GM12878 (cell line): Measurements from ENCODE around the gene PLXNA4.

Source experiments
- CEBPB ChIP-seq, 2 experiments: fragments of 150-350 bp in 1 of 2; IDR thresholded peaks; 2 replicates each; pipeline ENCODE4 v1.6.1; 2012 to 2014; ENCODE audit warnings: low read depth in 2 of 2, low read length in 2 of 2, borderline replicate concordance in 1 of 2, inconsistent platforms in 1 of 2
- CREM ChIP-seq: IDR thresholded peaks from 2 replicates; pipeline ENCODE4 v1.6.1; 2014; ENCODE audit warnings: antibody characterized with exemption, low read depth
- MEF2A ChIP-seq: IDR thresholded peaks from 2 replicates; pipeline ENCODE4 v1.6.1; 2011; ENCODE audit warnings: low read depth, mild to moderate bottlenecking, low read length, moderate library complexity; ENCODE audit not compliant: insufficient read depth
- MXI1 ChIP-seq: fragments of 150-350 bp; IDR thresholded peaks from 2 replicates; pipeline ENCODE4 v1.6.1; 2011; ENCODE audit warnings: low read depth, mild to moderate bottlenecking, inconsistent platforms, low read length, improper control_type of control experiment
- NR2C2 ChIP-seq: IDR thresholded peaks from 2 replicates; pipeline ENCODE4 v1.6.1; 2011; ENCODE audit warnings: borderline replicate concordance, low read depth; ENCODE audit not compliant: control insufficient read depth, insufficient read length
- POLR2A ChIP-seq: IDR thresholded peaks from 2 replicates; pipeline ENCODE4 v1.6.1; 2011; ENCODE audit warnings: low read depth, mild to moderate bottlenecking, low read length
- POLR2AphosphoS5 ChIP-seq: IDR thresholded peaks from 2 replicates; pipeline ENCODE4 v1.6.1; 2011; ENCODE audit warnings: mild to moderate bottlenecking, low read length, inconsistent platforms
- RELA ChIP-seq: fragments of 450-650 bp; IDR thresholded peaks from 2 replicates; pipeline ENCODE4 v1.8.0; 2014; ENCODE audit warnings: borderline replicate concordance; ENCODE audit not compliant: partially characterized antibody
- SREBF2 ChIP-seq: IDR thresholded peaks from 2 replicates; pipeline ENCODE4 v1.6.1; 2012; ENCODE audit warnings: mild to moderate bottlenecking, low read length
- TARDBP ChIP-seq: IDR thresholded peaks from 2 replicates; pipeline ENCODE4 v1.6.1; 2016; ENCODE audit warnings: borderline replicate concordance
- TF ChIP-seq, protein P1 (sequence below): IDR thresholded peaks from 2 replicates; pipeline ENCODE4 v1.6.1; 2012; ENCODE audit warnings: low read length, inconsistent platforms
- TF ChIP-seq, protein P2 (sequence below): IDR thresholded peaks from 2 replicates; pipeline ENCODE4 v1.6.1; 2011; ENCODE audit warnings: low read depth, mild to moderate bottlenecking, low read length, moderate library complexity, borderline replicate concordance; ENCODE audit errors: extremely low read depth
- TF ChIP-seq, protein P3 (sequence below): IDR thresholded peaks from 2 replicates; pipeline ENCODE4 v1.6.1; 2011; ENCODE audit warnings: low read depth, low read length, improper control_type of control experiment, borderline replicate concordance
- TF ChIP-seq, protein P4 (sequence below), 3 experiments: IDR thresholded peaks in 2 of 3; conservative IDR thresholded peaks in 1 of 3; 2 replicates each; pipeline ENCODE4 v1.5.1; 2011; ENCODE audit warnings: low read depth in 3 of 3, low read length in 3 of 3, mild to moderate bottlenecking in 3 of 3, control low read depth in 2 of 3, moderate library complexity in 2 of 3, inconsistent platforms in 1 of 3, mixed read lengths in 1 of 3; ENCODE audit not compliant: control insufficient read depth in 2 of 3, insufficient read depth in 1 of 3; ENCODE audit errors: extremely low read depth in 1 of 3

DNA sequence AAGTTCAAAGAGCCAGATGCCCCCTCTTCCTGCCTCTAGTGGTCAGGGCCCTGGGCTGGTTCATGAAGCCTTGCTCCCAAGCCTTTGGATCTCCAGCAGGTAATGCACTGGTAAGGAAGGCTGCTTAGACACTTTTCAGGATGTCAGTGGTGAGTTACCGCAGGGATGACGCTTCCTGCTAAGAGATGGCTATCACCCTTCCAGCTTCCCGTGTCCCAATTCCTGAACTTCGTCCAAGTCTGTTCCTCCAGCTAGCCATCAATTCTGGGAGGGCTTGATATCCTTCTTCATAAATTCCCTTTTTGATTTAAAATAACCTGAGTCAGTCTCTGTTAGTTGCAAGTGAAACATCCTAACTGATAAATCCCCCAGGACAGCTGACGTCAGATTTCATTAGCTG lies 221.2 kb downstream of the PLXNA4 start:
- TF ChIP-seq, protein P1, sequence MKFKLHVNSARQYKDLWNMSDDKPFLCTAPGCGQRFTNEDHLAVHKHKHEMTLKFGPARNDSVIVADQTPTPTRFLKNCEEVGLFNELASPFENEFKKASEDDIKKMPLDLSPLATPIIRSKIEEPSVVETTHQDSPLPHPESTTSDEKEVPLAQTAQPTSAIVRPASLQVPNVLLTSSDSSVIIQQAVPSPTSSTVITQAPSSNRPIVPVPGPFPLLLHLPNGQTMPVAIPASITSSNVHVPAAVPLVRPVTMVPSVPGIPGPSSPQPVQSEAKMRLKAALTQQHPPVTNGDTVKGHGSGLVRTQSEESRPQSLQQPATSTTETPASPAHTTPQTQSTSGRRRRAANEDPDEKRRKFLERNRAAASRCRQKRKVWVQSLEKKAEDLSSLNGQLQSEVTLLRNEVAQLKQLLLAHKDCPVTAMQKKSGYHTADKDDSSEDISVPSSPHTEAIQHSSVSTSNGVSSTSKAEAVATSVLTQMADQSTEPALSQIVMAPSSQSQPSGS = no peak
- TF ChIP-seq, protein P2, sequence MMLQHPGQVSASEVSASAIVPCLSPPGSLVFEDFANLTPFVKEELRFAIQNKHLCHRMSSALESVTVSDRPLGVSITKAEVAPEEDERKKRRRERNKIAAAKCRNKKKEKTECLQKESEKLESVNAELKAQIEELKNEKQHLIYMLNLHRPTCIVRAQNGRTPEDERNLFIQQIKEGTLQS = no peak
- TF ChIP-seq, protein P3, sequence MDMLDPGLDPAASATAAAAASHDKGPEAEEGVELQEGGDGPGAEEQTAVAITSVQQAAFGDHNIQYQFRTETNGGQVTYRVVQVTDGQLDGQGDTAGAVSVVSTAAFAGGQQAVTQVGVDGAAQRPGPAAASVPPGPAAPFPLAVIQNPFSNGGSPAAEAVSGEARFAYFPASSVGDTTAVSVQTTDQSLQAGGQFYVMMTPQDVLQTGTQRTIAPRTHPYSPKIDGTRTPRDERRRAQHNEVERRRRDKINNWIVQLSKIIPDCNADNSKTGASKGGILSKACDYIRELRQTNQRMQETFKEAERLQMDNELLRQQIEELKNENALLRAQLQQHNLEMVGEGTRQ = no peak
- no peak for TF ChIP-seq SREBF2
- TF ChIP-seq, protein P4, sequence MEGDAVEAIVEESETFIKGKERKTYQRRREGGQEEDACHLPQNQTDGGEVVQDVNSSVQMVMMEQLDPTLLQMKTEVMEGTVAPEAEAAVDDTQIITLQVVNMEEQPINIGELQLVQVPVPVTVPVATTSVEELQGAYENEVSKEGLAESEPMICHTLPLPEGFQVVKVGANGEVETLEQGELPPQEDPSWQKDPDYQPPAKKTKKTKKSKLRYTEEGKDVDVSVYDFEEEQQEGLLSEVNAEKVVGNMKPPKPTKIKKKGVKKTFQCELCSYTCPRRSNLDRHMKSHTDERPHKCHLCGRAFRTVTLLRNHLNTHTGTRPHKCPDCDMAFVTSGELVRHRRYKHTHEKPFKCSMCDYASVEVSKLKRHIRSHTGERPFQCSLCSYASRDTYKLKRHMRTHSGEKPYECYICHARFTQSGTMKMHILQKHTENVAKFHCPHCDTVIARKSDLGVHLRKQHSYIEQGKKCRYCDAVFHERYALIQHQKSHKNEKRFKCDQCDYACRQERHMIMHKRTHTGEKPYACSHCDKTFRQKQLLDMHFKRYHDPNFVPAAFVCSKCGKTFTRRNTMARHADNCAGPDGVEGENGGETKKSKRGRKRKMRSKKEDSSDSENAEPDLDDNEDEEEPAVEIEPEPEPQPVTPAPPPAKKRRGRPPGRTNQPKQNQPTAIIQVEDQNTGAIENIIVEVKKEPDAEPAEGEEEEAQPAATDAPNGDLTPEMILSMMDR (IDR thresholded peaks at IDR 0.05 in 2 of 3, conservative IDR thresholded peaks at IDR 0.05 in 1 of 3; ENCODE audit: control insufficient read depth in 2 of 3, extremely low read depth in 1 of 3, insufficient read depth in 1 of 3, low read depth in 3 of 3, low read length in 3 of 3) = no peak
- no peak for TF ChIP-seq CREM
- no peak for TF ChIP-seq CEBPB (IDR thresholded peaks at IDR 0.05; ENCODE audit: borderline replicate concordance in 1 of 2, low read depth in 2 of 2, low read length in 2 of 2)
- TF ChIP-seq MXI1 = no peak
- no peak for TF ChIP-seq RELA
- no peak for TF ChIP-seq POLR2A
- TF ChIP-seq MEF2A = no peak
- no peak for TF ChIP-seq TARDBP
- TF ChIP-seq POLR2AphosphoS5 = no peak
- TF ChIP-seq NR2C2 = no peak
